ENCODE measurements around the gene USP33. TPM values are rescaled to one million over a fixed set of nuclear protein-coding genes. Genes with fewer than 3 reads are reported as not detected.

Gene USP33
- polyA plus RNA-seq, 3 donors, result 33.5 to 43.8 (median 34.9) TPM

DNA sequence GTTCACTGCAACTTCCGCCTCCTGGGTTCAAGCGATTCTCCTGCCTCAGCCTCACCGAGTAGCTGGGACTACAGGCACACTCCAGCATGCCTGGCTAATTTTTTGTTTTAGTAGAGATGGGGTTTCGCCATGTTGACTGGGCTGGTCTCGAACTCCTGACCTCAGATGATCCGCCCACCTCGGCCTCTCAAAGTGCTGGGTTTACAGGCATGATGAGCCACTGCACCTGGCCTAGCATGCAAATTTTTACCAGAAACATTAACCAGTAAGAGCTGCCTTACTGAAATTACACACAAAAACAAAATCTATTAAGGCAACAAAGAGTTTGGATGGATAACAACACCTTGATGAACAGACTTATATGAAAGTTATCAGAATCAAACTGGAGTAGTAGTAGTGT lies 89.3 kb downstream of the USP33 start:
- no peak for DNase-seq
- Mint-ChIP-seq H3K27ac (peak overlapping the region in 1 of 7 donors; percentile 30), H3K36me3 (peaks cover 1 to 11% of the 10 kb centered on the region in 2 donors), H3K9me3 (no peaks in the 10 kb centered on the region), H3K4me1 (peaks cover 4% of the 10 kb centered on the region), H3K4me3 (no peak overlapping the region), H3K27me3 (ENCODE audit: low read depth in 3 of 3) (no peaks in the 10 kb centered on the region)
- no peaks in the 10 kb centered on the region for H3K9me3 ChIP-seq (replicated peaks in 1 of 2; ENCODE audit: control insufficient read depth in 1 of 2, insufficient read depth in 1 of 2, low read length in 2 of 2)
- H4K20me1 ChIP-seq (ENCODE audit: insufficient read depth, low read length), result peaks cover 96% of the 10 kb centered on the region
- H3K36me3 ChIP-seq (replicated peaks in 1 of 2; ENCODE audit: control insufficient read depth in 1 of 2, insufficient read depth in 2 of 2, low read length in 2 of 2), result peaks cover 0 to 2% of the 10 kb centered on the region in 2 donors
- TF ChIP-seq, protein P1, sequence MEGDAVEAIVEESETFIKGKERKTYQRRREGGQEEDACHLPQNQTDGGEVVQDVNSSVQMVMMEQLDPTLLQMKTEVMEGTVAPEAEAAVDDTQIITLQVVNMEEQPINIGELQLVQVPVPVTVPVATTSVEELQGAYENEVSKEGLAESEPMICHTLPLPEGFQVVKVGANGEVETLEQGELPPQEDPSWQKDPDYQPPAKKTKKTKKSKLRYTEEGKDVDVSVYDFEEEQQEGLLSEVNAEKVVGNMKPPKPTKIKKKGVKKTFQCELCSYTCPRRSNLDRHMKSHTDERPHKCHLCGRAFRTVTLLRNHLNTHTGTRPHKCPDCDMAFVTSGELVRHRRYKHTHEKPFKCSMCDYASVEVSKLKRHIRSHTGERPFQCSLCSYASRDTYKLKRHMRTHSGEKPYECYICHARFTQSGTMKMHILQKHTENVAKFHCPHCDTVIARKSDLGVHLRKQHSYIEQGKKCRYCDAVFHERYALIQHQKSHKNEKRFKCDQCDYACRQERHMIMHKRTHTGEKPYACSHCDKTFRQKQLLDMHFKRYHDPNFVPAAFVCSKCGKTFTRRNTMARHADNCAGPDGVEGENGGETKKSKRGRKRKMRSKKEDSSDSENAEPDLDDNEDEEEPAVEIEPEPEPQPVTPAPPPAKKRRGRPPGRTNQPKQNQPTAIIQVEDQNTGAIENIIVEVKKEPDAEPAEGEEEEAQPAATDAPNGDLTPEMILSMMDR (IDR thresholded peaks at IDR 0.05), result no peak
- H3K4me3 ChIP-seq (replicated peaks in 1 of 3; ENCODE audit: low read depth in 2 of 3, low read length in 3 of 3), result no peak overlapping the region
- H2AFZ ChIP-seq (ENCODE audit: insufficient read depth, low read depth, low read length, poor library complexity, severe bottlenecking), result no peak overlapping the region
- no peaks in the 10 kb centered on the region for H3K4me1 ChIP-seq (ENCODE audit: control insufficient read depth in 1 of 2, insufficient read depth in 2 of 2, low read length in 2 of 2)
- H3K4me2 ChIP-seq (replicated peaks; ENCODE audit: extremely low read depth, low read length, poor library complexity, severe bottlenecking), result no peak overlapping the region
- H3K27ac ChIP-seq (ENCODE audit: low read depth in 1 of 2, low read length in 2 of 2), result no peak overlapping the region
- 100% methylated on average over 5 of the region's 7 CpGs for WGBS (ENCODE audit: insufficient coverage)
- peaks cover 99% of the 10 kb centered on the region for H3K79me2 ChIP-seq (ENCODE audit: insufficient read depth, low read length)
- H3K27me3 ChIP-seq (ENCODE audit: control insufficient read depth in 2 of 2, insufficient read depth in 2 of 2, low read length in 2 of 2), result no peaks in the 10 kb centered on the region
- intact Hi-C loops (cut with micrococcal nuclease), result no loop called here
- no peak overlapping the region for H3K9ac ChIP-seq (ENCODE audit: insufficient read depth, low read length, poor library complexity, severe bottlenecking)

DNA sequence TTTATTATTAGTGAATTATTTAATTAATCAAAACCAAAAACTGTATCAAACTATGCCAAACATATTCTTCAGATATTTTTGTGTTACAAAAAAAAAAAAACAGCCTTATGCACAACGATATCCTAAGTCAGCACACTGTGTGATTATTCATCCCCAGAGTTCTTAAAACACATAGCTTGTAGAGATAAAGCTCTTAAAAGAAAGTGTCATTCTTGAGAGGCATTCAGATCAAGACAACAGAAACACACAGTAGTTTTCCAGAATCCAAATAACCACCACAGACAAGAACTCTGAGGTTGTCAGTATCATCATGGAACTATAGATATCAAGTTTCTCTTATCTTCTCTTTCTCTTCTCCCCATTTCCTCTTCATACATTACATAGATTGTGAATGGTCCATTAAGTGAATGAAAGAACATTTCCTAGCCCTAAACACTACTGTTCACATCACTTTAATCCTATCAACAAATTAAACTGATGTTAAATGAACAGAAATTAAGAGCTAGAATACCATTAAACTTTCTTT lies 90.7 kb downstream of the USP33 start:
- Histone ChIP-seq H3K27ac (ENCODE audit: low read depth in 1 of 2, low read length in 2 of 2) (no peak overlapping the region), H3K4me3 (replicated peaks in 1 of 3; ENCODE audit: low read depth in 2 of 3, low read length in 3 of 3) (no peak overlapping the region), H3K9ac (ENCODE audit: insufficient read depth, low read length, poor library complexity, severe bottlenecking) (no peak overlapping the region), H3K36me3 (replicated peaks in 1 of 2; ENCODE audit: control insufficient read depth in 1 of 2, insufficient read depth in 2 of 2, low read length in 2 of 2) (no peaks in the 10 kb centered on the region), H3K4me2 (replicated peaks; ENCODE audit: extremely low read depth, low read length, poor library complexity, severe bottlenecking) (no peak overlapping the region), H3K79me2 (ENCODE audit: insufficient read depth, low read length) (peaks cover 99% of the 10 kb centered on the region), H3K9me3 (replicated peaks in 1 of 2; ENCODE audit: control insufficient read depth in 1 of 2, insufficient read depth in 1 of 2, low read length in 2 of 2) (no peaks in the 10 kb centered on the region), H4K20me1 (ENCODE audit: insufficient read depth, low read length) (peaks cover 96% of the 10 kb centered on the region), H3K4me1 (ENCODE audit: control insufficient read depth in 1 of 2, insufficient read depth in 2 of 2, low read length in 2 of 2) (no peaks in the 10 kb centered on the region), H3K27me3 (ENCODE audit: control insufficient read depth in 2 of 2, insufficient read depth in 2 of 2, low read length in 2 of 2) (no peaks in the 10 kb centered on the region), H2AFZ (ENCODE audit: insufficient read depth, low read depth, low read length, poor library complexity, severe bottlenecking) (no peak overlapping the region)
- H3K4me3 Mint-ChIP-seq, result no peak overlapping the region
- no peak for DNase-seq
- WGBS (ENCODE audit: insufficient coverage), result no CpG with 5 or more reads among the region's 1 CpG
- peaks cover 0 to under 1% of the 10 kb centered on the region in 2 donors for H3K36me3 Mint-ChIP-seq
- no peak overlapping the region for H3K27ac Mint-ChIP-seq
- intact Hi-C loops (cut with micrococcal nuclease), result no loop called here
- H3K4me1 Mint-ChIP-seq, result peaks cover 7% of the 10 kb centered on the region
- TF ChIP-seq, protein P1 (IDR thresholded peaks at IDR 0.05), result no peak
- H3K27me3 Mint-ChIP-seq (ENCODE audit: low read depth in 3 of 3), result no peaks in the 10 kb centered on the region
- no peaks in the 10 kb centered on the region for H3K9me3 Mint-ChIP-seq

Data from CD14-positive monocyte (primary cell).